Measurements from ENCODE around the gene VSX2.

VSX2 gene

DNA sequence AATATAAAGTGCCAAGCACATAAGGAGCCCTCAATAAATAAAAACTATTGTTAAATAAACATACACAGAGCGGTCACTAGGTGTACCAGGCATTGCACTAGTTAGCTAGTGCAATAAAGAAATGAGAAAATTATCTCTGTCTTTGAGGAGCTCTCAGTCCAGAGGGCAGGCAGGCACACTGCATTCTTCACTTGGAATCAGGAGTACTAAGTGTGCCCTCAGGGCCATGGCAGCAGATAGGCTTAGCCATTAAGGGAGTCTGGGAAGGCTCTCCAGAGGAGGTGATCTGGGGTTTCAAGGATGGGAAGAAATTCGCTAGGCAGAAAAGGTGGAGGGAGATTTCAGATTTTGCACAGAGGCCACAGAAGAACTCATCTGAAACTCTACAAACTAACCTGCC is 54.4 kb downstream of the VSX2 start:
- TF ChIP-seq, protein P1, sequence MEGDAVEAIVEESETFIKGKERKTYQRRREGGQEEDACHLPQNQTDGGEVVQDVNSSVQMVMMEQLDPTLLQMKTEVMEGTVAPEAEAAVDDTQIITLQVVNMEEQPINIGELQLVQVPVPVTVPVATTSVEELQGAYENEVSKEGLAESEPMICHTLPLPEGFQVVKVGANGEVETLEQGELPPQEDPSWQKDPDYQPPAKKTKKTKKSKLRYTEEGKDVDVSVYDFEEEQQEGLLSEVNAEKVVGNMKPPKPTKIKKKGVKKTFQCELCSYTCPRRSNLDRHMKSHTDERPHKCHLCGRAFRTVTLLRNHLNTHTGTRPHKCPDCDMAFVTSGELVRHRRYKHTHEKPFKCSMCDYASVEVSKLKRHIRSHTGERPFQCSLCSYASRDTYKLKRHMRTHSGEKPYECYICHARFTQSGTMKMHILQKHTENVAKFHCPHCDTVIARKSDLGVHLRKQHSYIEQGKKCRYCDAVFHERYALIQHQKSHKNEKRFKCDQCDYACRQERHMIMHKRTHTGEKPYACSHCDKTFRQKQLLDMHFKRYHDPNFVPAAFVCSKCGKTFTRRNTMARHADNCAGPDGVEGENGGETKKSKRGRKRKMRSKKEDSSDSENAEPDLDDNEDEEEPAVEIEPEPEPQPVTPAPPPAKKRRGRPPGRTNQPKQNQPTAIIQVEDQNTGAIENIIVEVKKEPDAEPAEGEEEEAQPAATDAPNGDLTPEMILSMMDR (IDR thresholded peaks at IDR 0.05; ENCODE audit: low read depth, low read length, missing control alignments): no peak
- H3K4me3 ChIP-seq (replicated peaks; ENCODE audit: low read depth, low read length): no peak overlapping the region
- DNase-seq (ENCODE audit: extremely low read depth, low read depth): no peak

DNA sequence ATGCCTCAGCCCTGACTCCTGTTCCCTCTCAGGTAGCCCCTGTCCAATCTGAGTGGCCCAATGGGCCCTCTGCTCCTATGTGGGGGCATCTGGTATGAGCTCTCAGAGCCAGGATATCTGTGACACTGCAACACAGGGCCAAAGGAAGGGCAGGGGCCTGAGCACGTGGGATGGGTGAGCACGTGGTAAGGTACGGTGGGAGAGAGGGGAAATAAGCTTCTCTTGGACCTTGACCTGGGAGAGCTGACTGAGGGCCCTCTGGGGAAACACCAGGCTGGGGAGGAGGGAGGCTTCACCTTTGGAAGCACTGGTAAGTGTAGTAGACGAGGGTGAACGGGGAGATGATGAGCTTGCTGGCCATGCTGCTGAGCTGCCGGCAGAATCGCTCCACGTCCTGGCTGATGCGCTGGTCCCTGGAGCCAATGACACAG is 56.8 kb downstream of the VSX2 start:
- no peak overlapping the region for H3K4me3 ChIP-seq (replicated peaks; ENCODE audit: low read depth, low read length)
- no peak for DNase-seq (ENCODE audit: extremely low read depth, low read depth)
- TF ChIP-seq, protein P1 (IDR thresholded peaks at IDR 0.05; ENCODE audit: low read depth, low read length, missing control alignments): no peak

DNA sequence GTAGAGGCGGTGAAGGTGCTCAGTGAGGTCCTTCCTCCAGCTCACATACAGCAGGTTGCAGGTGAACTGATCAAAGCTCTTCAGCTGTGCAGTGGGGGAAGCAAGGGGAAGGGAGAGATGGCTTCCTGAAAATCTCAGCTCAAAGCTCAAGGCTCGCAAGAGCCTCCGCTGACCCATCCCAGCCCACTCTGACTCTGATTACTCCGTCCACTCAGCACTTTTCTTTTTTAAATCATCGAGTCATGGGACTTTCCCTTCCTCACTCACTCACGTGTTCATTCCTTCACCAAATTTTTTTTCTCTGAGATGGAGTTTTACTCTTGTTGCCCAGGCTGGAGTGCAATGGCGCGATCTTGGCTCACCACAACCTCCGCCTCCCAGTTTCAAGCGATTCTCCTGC is 58.7 kb downstream of the VSX2 start:
- no peak for DNase-seq (ENCODE audit: extremely low read depth, low read depth)
- no peak overlapping the region for H3K4me3 ChIP-seq (replicated peaks; ENCODE audit: low read depth, low read length)
- TF ChIP-seq, protein P1 (IDR thresholded peaks at IDR 0.05; ENCODE audit: low read depth, low read length, missing control alignments): no peak

DNA sequence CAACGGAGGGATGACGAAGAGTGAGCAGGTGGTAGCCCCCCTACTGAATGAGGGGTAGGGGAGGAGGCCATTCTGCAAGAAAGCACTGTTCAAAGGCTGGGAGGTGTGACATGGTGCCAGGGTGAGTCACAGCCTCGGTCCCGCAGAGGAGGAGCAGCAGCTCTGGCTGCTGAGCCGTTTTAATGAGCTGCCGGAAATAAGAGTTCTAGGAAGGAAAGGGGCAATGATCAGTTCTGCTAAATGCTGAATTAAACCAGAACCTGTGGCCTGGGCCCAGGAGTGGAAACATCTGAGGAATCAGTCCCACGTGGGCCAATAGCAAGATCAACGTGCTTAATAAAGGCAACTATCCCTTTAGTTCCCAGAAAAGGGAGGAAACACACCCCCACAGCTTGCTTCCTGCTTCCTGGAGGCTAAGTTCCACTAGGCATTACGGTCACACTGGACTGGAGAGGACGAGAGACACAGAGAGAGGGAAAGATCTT is 59.9 kb downstream of the VSX2 start:
- H3K4me3 ChIP-seq (replicated peaks; ENCODE audit: low read depth, low read length): no peak overlapping the region
- TF ChIP-seq, protein P1 (IDR thresholded peaks at IDR 0.05; ENCODE audit: low read depth, low read length, missing control alignments): no peak
- no peak for DNase-seq (ENCODE audit: extremely low read depth, low read depth)

DNA sequence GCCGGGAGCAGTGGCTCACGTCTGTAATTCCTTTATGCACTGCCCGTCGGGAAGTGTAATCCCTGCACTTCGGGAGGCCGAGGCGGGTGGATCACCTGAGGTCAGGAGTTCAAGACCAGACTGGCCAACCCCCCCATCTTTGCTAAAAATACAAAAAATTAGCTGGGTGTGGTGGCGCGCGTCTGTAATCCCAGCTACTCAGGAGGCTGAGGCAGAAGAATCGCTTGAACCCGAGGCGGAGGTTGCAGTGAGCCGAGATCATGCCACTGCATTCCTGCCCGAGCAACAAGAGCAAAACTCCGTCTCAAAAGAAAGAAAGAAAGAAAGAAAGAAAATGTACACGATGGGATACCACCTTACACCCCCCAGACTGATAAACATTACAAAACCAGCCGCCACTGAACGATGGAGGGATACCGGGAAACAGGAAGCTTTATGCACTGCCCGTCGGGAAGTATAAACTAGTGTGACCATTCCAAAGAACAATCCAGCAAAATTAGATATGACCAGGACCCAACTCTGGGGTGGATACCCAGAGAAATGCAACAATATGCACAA is 62.4 kb downstream of the VSX2 start:
- TF ChIP-seq, protein P1 (IDR thresholded peaks at IDR 0.05; ENCODE audit: low read depth, low read length, missing control alignments): no peak
- peak overlapping the region; percentile 89 for H3K4me3 ChIP-seq (replicated peaks; ENCODE audit: low read depth, low read length)
- DNase-seq (ENCODE audit: extremely low read depth, low read depth): no peak

DNA sequence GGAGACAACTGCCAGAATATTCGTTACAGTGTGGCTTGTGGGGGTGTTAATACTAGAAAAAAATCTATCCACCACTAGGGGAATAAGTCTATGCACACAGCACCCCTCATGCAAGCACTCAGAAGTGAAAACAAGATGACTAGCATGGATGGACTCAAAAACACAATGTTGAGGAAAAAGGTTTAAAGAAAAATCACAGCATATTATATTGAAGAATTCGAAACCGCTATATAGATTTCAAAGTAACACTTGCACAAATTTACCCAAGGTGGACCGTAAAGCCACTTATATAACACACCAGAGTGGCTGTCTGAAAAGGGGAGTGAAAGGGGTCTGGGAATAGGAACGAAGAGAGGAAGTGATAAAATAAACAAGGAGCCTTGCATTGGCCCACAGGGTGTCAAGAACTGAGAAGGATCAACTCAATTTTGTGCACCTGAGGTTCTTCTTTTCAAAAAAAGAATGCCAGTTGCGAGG is 62.9 kb downstream of the VSX2 start:
- no peak for DNase-seq (ENCODE audit: extremely low read depth, low read depth)
- peak overlapping the region; percentile 89 for H3K4me3 ChIP-seq (replicated peaks; ENCODE audit: low read depth, low read length)
- TF ChIP-seq, protein P1 (IDR thresholded peaks at IDR 0.05; ENCODE audit: low read depth, low read length, missing control alignments): peak; percentile 48
